Small intestine (tissue), 7 donors: ENCODE results near the gene ENKUR. TPM values are rescaled to one million over a fixed set of nuclear protein-coding genes. Genes with fewer than 3 reads are reported as not detected.

ENCODE experiments used
- DNase-seq, 2 donors: peaks; one replicate each; pipeline versions ENCODE4 v3.0.0 to v3.0.0-alpha.2; 2013
- FAIRE-seq: peaks from 2 replicates; lab custom pipeline; 2012; peaks lifted over from hg19 to GRCh38; lab: Jason Lieb, UNC
- H3K27ac ChIP-seq, 3 donors: one replicate each; pipeline ENCODE4 v1.5.1; 2013; ENCODE audit warnings: low read length in 2 of 3, mild to moderate bottlenecking in 2 of 3, control low read depth in 1 of 3, inconsistent platforms in 1 of 3, low read depth in 1 of 3, moderate library complexity in 1 of 3
- H3K27me3 ChIP-seq, 3 donors: one replicate each; pipeline ENCODE4 v1.6.1; 2013; ENCODE audit warnings: low read length in 3 of 3, inconsistent platforms in 1 of 3; ENCODE audit not compliant: control insufficient read depth in 3 of 3, insufficient read depth in 3 of 3
- H3K36me3 ChIP-seq, 3 donors: one replicate each; pipeline ENCODE4 v1.6.1; 2013; ENCODE audit warnings: low read length in 3 of 3, inconsistent platforms in 1 of 3, low read depth in 1 of 3, mild to moderate bottlenecking in 1 of 3, moderate library complexity in 1 of 3; ENCODE audit not compliant: control insufficient read depth in 3 of 3, insufficient read depth in 2 of 3
- H3K4me1 ChIP-seq, 3 donors: one replicate each; pipeline ENCODE4 v1.6.1; 2013; ENCODE audit warnings: low read length in 2 of 3, inconsistent platforms in 1 of 3, low read depth in 1 of 3, mild to moderate bottlenecking in 1 of 3, moderate library complexity in 1 of 3; ENCODE audit not compliant: control insufficient read depth in 3 of 3, insufficient read depth in 2 of 3
- H3K4me3 ChIP-seq, 3 donors: one replicate each; pipeline ENCODE4 v1.5.1; 2013; ENCODE audit warnings: low read length in 3 of 3, control low read depth in 1 of 3, inconsistent platforms in 1 of 3, low read depth in 1 of 3, mild to moderate bottlenecking in 1 of 3, moderate library complexity in 1 of 3
- H3K9me3 ChIP-seq, 2 donors: one replicate each; pipeline ENCODE4 v1.6.1; 2013; ENCODE audit warnings: low read depth in 1 of 2, low read length in 1 of 2; ENCODE audit not compliant: control insufficient read depth in 2 of 2, insufficient read depth in 1 of 2
- WGBS, 3 donors: extraction: QIAGEN DNeasy Blood & Tissue Kit; methylation state at CpG; one replicate each; pipeline ENCODE4 v1.1.7; 2013; 5-methylcytosine and 5-hydroxymethylcytosine counted together
- polyA plus RNA-seq, 4 donors: library from polyadenylated mRNA; stranded (reverse) in 3 of 4; unstranded in 1 of 4; fragments of 200-250 nt in 3 of 4; fragments of 120-200 nt in 1 of 4; gene quantifications; one replicate each; pipeline versions ENCODE4 v1.2.1 to v1.2.3, GENCODE V29; 2013
- donor health status: healthy with polysubstance abuse.
- donor health status: control.
- donor health status: control.
- donor health status: Bipolar disorder and iron deficiency.
- donor health status: healthy.

The ENKUR gene
- polyA plus RNA-seq, 4 donors = 0.10 to 1.9 (median 1.2) TPM

DNA sequence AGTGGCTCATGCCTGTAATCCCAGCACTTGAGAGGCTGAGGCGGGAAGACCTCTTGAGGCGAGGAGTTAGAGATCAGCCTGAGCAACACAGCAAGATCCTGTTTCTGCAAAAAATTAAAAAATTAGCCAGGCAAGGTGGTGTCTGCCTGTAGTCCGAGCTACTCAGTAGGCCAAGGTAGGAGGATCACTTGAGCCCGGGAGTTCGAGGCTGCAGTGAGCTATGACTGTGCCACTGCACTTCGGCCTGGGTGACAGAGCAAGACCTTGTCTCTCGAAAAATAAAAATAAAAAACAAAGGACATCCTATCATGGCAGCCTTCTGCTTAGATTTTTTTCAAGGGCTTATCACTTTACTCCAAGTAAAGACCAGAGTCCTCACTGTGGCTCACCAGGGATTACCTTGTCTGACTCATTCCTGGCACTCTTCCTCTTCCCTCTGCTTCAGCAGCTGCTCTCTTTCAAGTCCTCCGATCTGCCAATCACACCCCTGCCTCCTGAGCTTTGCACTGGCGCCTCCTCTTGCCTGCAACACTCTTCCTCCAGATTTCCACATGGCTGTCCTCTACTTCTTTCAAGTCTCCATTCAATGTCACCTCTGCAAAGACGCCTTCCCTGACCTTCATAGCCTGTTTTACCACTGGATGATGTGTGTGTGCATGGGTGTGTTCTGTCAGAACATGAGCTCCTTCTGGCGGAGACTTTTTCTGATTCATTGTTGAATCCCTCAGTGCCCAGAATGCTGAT, 71.3 kb downstream of the ENKUR start:
- DNase-seq (peak; percentile 80 to 97), FAIRE-seq (no peak)
- WGBS, 3 donors = 33 to 71% (median 47%) methylated on average over 11 of the region's 11 CpGs
- Histone ChIP-seq H3K4me3 (no peak overlapping the region), H3K36me3 (peaks cover 0 to 8% (median 0%) of the 10 kb centered on the region in 3 donors), H3K9me3 (no peaks in the 10 kb centered on the region), H3K4me1 (peaks cover 0 to 7% (median 0%) of the 10 kb centered on the region in 3 donors), H3K27ac (peak overlapping the region; percentile 52 to 61 (median 54)), H3K27me3 (no peaks in the 10 kb centered on the region)

DNA sequence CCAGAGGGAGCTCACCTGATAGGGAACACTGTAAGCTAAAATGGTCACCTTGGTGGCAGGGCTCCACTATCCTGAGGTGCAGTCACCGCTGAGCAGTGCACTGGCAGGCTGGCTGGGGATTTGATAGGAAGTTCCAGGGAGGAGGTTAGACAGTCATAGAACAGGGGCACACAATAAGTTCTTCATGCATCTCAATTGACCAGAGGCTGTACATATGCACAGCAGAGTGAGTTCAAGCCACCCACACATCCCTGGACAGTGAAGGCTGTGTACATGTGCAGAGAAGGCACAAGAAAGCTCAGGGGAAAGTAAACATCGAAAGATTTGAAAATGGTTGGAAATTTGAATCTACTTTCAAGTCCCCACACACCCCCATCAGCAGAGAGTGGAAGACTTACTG, 77.4 kb downstream of the ENKUR start:
- Histone ChIP-seq H3K4me1 (peaks cover 0 to 17% (median 0%) of the 10 kb centered on the region in 3 donors), H3K27ac (no peak overlapping the region), H3K9me3 (no peaks in the 10 kb centered on the region), H3K36me3 (peaks cover 0 to 8% (median 0%) of the 10 kb centered on the region in 3 donors), H3K4me3 (no peak overlapping the region), H3K27me3 (no peaks in the 10 kb centered on the region)
- 96 to 98% (median 98%) methylated on average over 2 of the region's 2 CpGs for WGBS, 3 donors
- DNase-seq (no peak), FAIRE-seq (no peak)

DNA sequence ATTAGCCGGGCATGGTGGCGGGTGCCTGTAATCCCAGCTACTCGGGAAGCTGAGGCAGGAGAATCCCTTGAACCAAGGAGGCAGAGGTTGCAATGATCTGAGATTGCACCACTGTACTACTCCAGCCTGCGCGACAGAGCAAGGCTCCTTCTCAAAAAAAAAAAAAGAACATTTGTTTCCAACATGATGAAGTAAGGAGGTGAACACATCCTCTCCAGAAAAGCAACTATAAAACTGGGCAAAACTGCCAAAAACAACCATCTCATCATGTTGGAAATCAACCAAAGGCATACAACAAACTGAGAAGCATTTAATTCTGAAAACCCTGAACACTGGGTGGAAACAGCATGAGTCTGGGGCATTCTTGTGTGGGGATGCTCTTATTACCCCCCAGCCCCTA, 77.9 kb downstream of the ENKUR start:
- WGBS, 3 donors = 95 to 96% (median 96%) methylated on average over 5 of the region's 5 CpGs
- no peak for DNase-seq
- Histone ChIP-seq H3K27me3 (no peaks in the 10 kb centered on the region), H3K4me1 (peaks cover 0 to 17% (median 0%) of the 10 kb centered on the region in 3 donors), H3K4me3 (no peak overlapping the region), H3K9me3 (no peaks in the 10 kb centered on the region), H3K27ac (no peak overlapping the region), H3K36me3 (peaks cover 0 to 8% (median 0%) of the 10 kb centered on the region in 3 donors)
- FAIRE-seq = no peak

DNA sequence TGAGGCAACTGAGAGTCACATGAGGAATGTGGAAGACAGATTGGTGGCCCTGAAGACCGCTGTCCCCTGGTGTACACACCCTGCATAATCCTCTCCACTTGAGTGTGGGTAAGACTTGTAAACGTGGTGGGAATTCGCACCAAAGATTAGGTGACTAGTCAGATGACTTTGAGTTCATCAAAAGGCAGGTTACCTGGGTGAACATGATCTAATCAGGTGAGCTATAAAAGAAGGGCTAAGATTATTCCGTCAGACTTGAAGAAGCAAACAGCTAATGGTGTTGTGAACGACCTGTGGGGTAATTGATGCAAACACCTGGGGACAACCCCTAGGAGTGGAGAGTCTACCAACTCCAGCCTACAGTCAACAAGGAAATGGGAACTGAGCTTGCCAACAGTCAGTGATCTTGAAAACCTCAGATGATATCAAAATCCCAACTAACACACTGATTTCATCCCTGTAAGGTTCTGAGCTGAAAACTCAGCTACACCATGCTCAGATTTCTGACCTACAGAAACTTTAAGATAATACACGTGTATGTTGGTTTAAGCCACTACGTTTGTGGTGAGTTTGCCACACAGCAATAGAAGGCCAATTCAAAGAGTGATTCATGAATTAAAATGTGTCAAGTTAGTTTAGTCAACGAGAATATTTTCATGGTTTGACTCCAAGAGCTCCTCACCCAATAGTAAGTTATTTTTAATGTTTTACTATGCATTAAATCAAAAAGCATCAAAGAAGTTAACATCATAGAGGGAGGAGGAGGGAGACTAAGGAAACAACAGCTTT, 80.3 kb downstream of the ENKUR start:
- no peak for FAIRE-seq
- H3K4me3 ChIP-seq = no peak overlapping the region
- DNase-seq = peak; percentile 89 to 93
- H3K27ac ChIP-seq = peak overlapping the region; percentile 24 to 84 (median 50)
- no peaks in the 10 kb centered on the region for H3K9me3 ChIP-seq
- no peaks in the 10 kb centered on the region for H3K27me3 ChIP-seq
- H3K4me1 ChIP-seq = peaks cover 0 to 17% (median 0%) of the 10 kb centered on the region in 3 donors
- peaks cover 0 to 8% (median 0%) of the 10 kb centered on the region in 3 donors for H3K36me3 ChIP-seq
- 19 to 60% (median 36%) methylated on average over 8 of the region's 8 CpGs for WGBS, 3 donors

Other genes with a start within 250 kb of the ENKUR start
- gene PRTFDC1, start 63.6 kb downstream of the ENKUR start, polyA plus RNA-seq = 10 to 100 TPM in 3 of 4 donors, 1 to 10 TPM in 1; 9.7 to 28.1 (median 12.9) TPM
- gene THNSL1, start 454 bp upstream of the ENKUR start, polyA plus RNA-seq = 10 to 100 TPM in 1 of 4 donors, 1 to 10 TPM in 3; 1.4 to 10.1 (median 2.8) TPM
- gene GPR158, start 158.8 kb upstream of the ENKUR start, polyA plus RNA-seq = under 1 TPM in 2 of 4 donors, not detected in 2; 0.24 to 0.33 TPM